HG03439 (cell line): Measurements from ENCODE around the gene PPP1R14D.

Experiments
- ATAC-seq: cut with Tn5 transposase; IDR thresholded peaks from one replicate; pipeline ENCODE4 v1.9.1; 2021; ENCODE audit warnings: mild to moderate bottlenecking, moderate library complexity; ENCODE audit not compliant: unreplicated experiment

The PPP1R14D gene

GRCh38 chr15:40823572-40824343 is 4.8 kb downstream of the PPP1R14D start:
- no peak for ATAC-seq

GRCh38 chr15:40821195-40821594 is 7.3 kb downstream of the PPP1R14D start:
- no peak for ATAC-seq

- no peak for ATAC-seq
Measured at GRCh38 chr15:40819048-40819447, 9.5 kb downstream of the PPP1R14D start.

GRCh38 chr15:40815042-40815698 is 13.3 kb downstream of the PPP1R14D start:
- no peak for ATAC-seq

GRCh38 chr15:40812721-40813425 is 15.6 kb downstream of the PPP1R14D start:
- no peak for ATAC-seq

GRCh38 chr15:40808861-40809450 is 19.6 kb downstream of the PPP1R14D start:
- ATAC-seq, result no peak

- ATAC-seq, result no peak
Measured at GRCh38 chr15:40807888-40808461, 20.5 kb downstream of the PPP1R14D start.

GRCh38 chr15:40807028-40807887 is 21.2 kb downstream of the PPP1R14D start, which contains the start of the genes DNAJC17 and ZFYVE19:
TSS of gene DNAJC17 (minus strand) at chr15:40807473. CDS start at chr15:40807446, 27 bp downstream.
TSS of gene ZFYVE19 (plus strand) at chr15:40807089. CDS start at chr15:40807590, 501 bp downstream.
- ATAC-seq, result peak; percentile 93

GRCh38 chr15:40806672-40807027 is 21.9 kb downstream of the PPP1R14D start:
- no peak for ATAC-seq

- no peak for ATAC-seq
Measured at GRCh38 chr15:40803688-40804087, 24.8 kb downstream of the PPP1R14D start.

GRCh38 chr15:40803076-40803475 is 25.4 kb downstream of the PPP1R14D start:
- ATAC-seq, result no peak

GRCh38 chr15:40799523-40799922 is 29.0 kb downstream of the PPP1R14D start:
- no peak for ATAC-seq

- no peak for ATAC-seq
Measured at GRCh38 chr15:40796512-40796911, 32.0 kb downstream of the PPP1R14D start.

GRCh38 chr15:40796041-40796440 is 32.5 kb downstream of the PPP1R14D start:
- ATAC-seq, result no peak

- ATAC-seq, result no peak
Measured at GRCh38 chr15:40793216-40793989, 35.1 kb downstream of the PPP1R14D start.

GRCh38 chr15:40792394-40792793 is 36.1 kb downstream of the PPP1R14D start:
- no peak for ATAC-seq

GRCh38 chr15:40790718-40791117 is 37.8 kb downstream of the PPP1R14D start:
- ATAC-seq, result no peak

- no peak for ATAC-seq
Measured at GRCh38 chr15:40789999-40790398, 38.5 kb downstream of the PPP1R14D start.

- ATAC-seq, result no peak
Measured at GRCh38 chr15:40789119-40789518, 39.4 kb downstream of the PPP1R14D start.
